OCI-LY7 (cell line): ENCODE measurements around the gene MTERF4. TPM values are rescaled to one million over a fixed set of nuclear protein-coding genes. Genes with fewer than 3 reads are reported as not detected.

Experiments
- BruUV-seq: library from RNA; stranded (reverse); fragments of 400-500 nt; replicated peaks from 2 replicates; lab custom pipeline; 2021; lab: Mats Ljungman, UMichigan
- CTCF ChIA-PET: fragments of 300-600 bp; sonication (Branson Sonifier 250); formaldehyde crosslinking; loops from one replicate; lab custom pipeline; 2022; ENCODE audit warnings: antibody characterized with exemption; ENCODE audit not compliant: unreplicated experiment; lab: Charles Lee
- POLR2A ChIA-PET: fragments of 300-600 bp; sonication (Branson Sonifier 250); formaldehyde crosslinking; loops from one replicate; lab custom pipeline; 2022; ENCODE audit warnings: antibody characterized with exemption; lab: Charles Lee
- DNase-seq: peaks from one replicate; pipeline ENCODE4 v3.0.0-alpha.2; 2015; ENCODE audit warnings: low spot score
- H2AFZ ChIP-seq: fragments of 200-600 bp; sonication (generic), shearing (Covaris generic); 2 replicates; pipeline ENCODE4 v1.6.1; 2014; ENCODE audit warnings: mild to moderate bottlenecking, antibody characterized with exemption, low read length, moderate library complexity
- H3K27ac ChIP-seq: fragments of 200-600 bp; sonication (generic); 2 replicates; pipeline ENCODE4 v1.5.1; 2014; ENCODE audit warnings: mixed run types, low read depth, mild to moderate bottlenecking, moderate library complexity, low read length, inconsistent platforms; ENCODE audit not compliant: poor library complexity, severe bottlenecking
- H3K36me3 ChIP-seq: fragments of 200-600 bp; sonication (generic); 2 replicates; pipeline ENCODE4 v1.6.1; 2014; ENCODE audit warnings: mild to moderate bottlenecking, antibody characterized with exemption, low read length, moderate library complexity, mixed read lengths; ENCODE audit not compliant: insufficient read depth
- H3K4me1 ChIP-seq: fragments of 200-600 bp; sonication (generic); 2 replicates; pipeline ENCODE4 v1.5.1; 2014; ENCODE audit warnings: mild to moderate bottlenecking, low read length; ENCODE audit not compliant: insufficient read depth, poor library complexity, severe bottlenecking
- H3K4me2 ChIP-seq: fragments of 200-600 bp; sonication (generic); 2 replicates; pipeline ENCODE4 v1.6.1; 2014; ENCODE audit warnings: mild to moderate bottlenecking, low read length
- H3K4me3 ChIP-seq: fragments of 200-600 bp; sonication (generic); 2 replicates; pipeline ENCODE4 v1.5.1; 2014; ENCODE audit warnings: mild to moderate bottlenecking, low read depth, low read length; ENCODE audit not compliant: poor library complexity, severe bottlenecking
- H3K79me2 ChIP-seq: fragments of 200-600 bp; sonication (generic); 2 replicates; pipeline ENCODE4 v1.6.1; 2016; ENCODE audit warnings: low read depth, mild to moderate bottlenecking, low read length, moderate library complexity, mixed read lengths; ENCODE audit not compliant: insufficient read depth
- H3K9me2 ChIP-seq: fragments of 200-600 bp; sonication (generic); 2 replicates; pipeline ENCODE4 v1.6.1; 2016; ENCODE audit warnings: mild to moderate bottlenecking, low read length, mixed read lengths; ENCODE audit not compliant: insufficient read depth
- H3K9me3 ChIP-seq: fragments of 200-600 bp; sonication (generic); 2 replicates; pipeline ENCODE4 v1.6.1; 2014; ENCODE audit warnings: mild to moderate bottlenecking, mixed run types, low read length, mixed read lengths
- H4K20me1 ChIP-seq: fragments of 200-600 bp; sonication (generic); 2 replicates; pipeline ENCODE4 v1.6.1; 2014; ENCODE audit warnings: mild to moderate bottlenecking, antibody characterized with exemption, low read length, moderate library complexity, mixed read lengths; ENCODE audit not compliant: insufficient read depth
- CTCF ChIP-seq: fragments of 200-600 bp; sonication (generic); conservative IDR thresholded peaks from 2 replicates; pipeline ENCODE4 v1.5.1; 2014; ENCODE audit warnings: mild to moderate bottlenecking, antibody characterized with exemption, low read length, moderate library complexity, mixed read lengths
- EZH2phosphoT487 ChIP-seq: fragments of 200-600 bp; sonication (generic); IDR thresholded peaks from 2 replicates; pipeline ENCODE4 v1.6.1; 2018; ENCODE audit warnings: low read depth, borderline replicate concordance, mild to moderate bottlenecking, mixed run types, antibody characterized with exemption, low read length, moderate library complexity, mixed read lengths
- intact Hi-C: fragments of 100-400 bp; cut with micrococcal nuclease; formaldehyde crosslinking; loops from one replicate; pipeline ENCODE4 v1.10.0; 2022; ENCODE audit not compliant: unreplicated experiment
- total RNA-seq, 2 experiments: library from RNA; depleted of rRNA in 1 of 2; stranded (reverse); fragments of >200 nt in 1 of 2; shearing (Covaris generic) in 1 of 2; gene quantifications; 2 replicates each; pipeline ENCODE4 v1.2.3, GENCODE V29; 2014 to 2022

The MTERF4 gene
- total RNA-seq, 2 experiments from 2014 or later, result 48.2 to 58.9 TPM

DNA sequence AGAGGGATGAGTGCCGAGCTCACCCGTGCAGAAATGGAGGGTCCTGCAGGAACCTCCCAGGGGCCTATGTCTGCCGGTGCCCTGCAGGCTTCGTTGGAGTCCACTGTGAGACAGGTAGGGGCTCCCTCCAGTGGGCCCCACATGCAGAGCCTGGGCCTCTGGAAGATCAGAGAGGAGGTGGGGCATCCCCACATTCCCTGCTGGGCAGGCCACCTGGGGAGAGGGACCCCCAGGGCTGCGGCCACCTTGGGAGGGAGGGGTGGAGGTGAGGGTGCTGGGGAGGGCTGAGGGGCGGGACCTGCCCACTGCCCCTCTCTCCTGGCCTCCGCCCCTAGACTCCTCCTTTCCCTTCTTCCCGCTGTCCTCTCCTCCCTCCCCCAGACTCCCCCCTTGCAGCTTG is 38.5 kb downstream of the MTERF4 start:
- CTCF ChIA-PET, result no interaction called here
- Histone ChIP-seq H2AFZ (no peak overlapping the region), H3K9me3 (no peaks in the 10 kb centered on the region), H3K4me1 (no peaks in the 10 kb centered on the region), H3K4me3 (no peak overlapping the region), H3K27ac (no peak overlapping the region), H3K36me3 (no peaks in the 10 kb centered on the region), H3K4me2 (no peak overlapping the region), H3K79me2 (no peaks in the 10 kb centered on the region), H3K9me2 (no peaks in the 10 kb centered on the region), H4K20me1 (no peaks in the 10 kb centered on the region)
- intact Hi-C loops, result no loop called here
- POLR2A ChIA-PET, result no interaction called here
- no peak for DNase-seq
- no TSS peak for BruUV-seq
- TF ChIP-seq CTCF, result no peak

- Histone ChIP-seq H4K20me1 (no peaks in the 10 kb centered on the region), H3K79me2 (no peaks in the 10 kb centered on the region), H3K4me3 (no peak overlapping the region), H2AFZ (no peak overlapping the region), H3K4me2 (no peak overlapping the region), H3K4me1 (no peaks in the 10 kb centered on the region), H3K9me3 (no peaks in the 10 kb centered on the region), H3K27ac (no peak overlapping the region), H3K9me2 (no peaks in the 10 kb centered on the region), H3K36me3 (no peaks in the 10 kb centered on the region)
- no peak for DNase-seq
- ChIA-PET POLR2A (no interaction called here), CTCF (no interaction called here)
- no TSS peak for BruUV-seq
- no peak for TF ChIP-seq EZH2phosphoT487
- no peak for TF ChIP-seq CTCF
- intact Hi-C loops, result no loop called here
Observed at GRCh38 chr2:241063093-241063551, 39.0 kb downstream of the MTERF4 start.

DNA sequence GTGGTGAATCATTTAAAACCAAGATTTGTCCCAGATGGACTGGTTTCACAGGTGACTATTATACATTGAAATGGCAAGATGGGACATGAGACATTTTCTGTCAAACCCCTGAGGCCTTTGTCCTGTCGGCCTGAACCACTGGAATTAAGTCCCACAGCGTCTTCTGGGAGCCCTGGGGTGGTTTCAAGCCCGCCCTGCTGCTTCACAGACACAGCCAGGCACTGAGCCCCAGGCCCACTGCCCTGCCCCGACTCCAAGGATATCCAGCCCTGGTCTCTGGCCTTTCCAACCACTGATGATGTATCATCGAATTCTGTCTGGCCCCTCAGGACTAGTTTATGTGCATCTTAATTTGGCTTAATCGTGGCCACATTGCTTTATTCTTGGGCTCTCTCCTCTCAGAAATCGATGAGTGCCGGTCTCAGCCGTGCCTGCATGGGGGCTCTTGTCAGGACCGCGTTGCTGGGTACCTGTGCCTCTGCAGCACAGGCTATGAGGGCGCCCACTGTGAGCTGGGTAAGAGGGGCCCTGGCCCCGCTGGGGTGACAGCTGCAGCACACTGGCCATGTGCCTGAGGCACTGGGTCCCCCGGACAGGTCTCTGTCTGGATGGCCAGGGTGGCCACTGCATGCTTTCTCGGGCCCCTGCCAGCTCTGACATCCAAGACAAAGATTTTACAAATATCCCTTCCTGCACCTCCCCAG is 39.5 kb downstream of the MTERF4 start:
- BruUV-seq, result no TSS peak
- ChIA-PET CTCF (no interaction called here), POLR2A (no interaction called here)
- Histone ChIP-seq H2AFZ (no peak overlapping the region), H3K4me2 (no peak overlapping the region), H3K79me2 (no peaks in the 10 kb centered on the region), H3K9me3 (no peaks in the 10 kb centered on the region), H3K27ac (no peak overlapping the region), H3K9me2 (no peaks in the 10 kb centered on the region), H4K20me1 (no peaks in the 10 kb centered on the region), H3K36me3 (no peaks in the 10 kb centered on the region), H3K4me3 (no peak overlapping the region), H3K4me1 (no peaks in the 10 kb centered on the region)
- TF ChIP-seq CTCF, result no peak
- TF ChIP-seq EZH2phosphoT487, result no peak
- intact Hi-C loops, result no loop called here
- DNase-seq, result no peak
